HG03139 (cell line): ENCODE results near the gene SNX9.

Source experiments
- ATAC-seq: cut with Tn5 transposase; IDR thresholded peaks from one replicate; pipeline ENCODE4 v1.9.1; 2021; ENCODE audit not compliant: unreplicated experiment

Gene SNX9

GRCh38 chr6:157800420-157801237 lies 22.4 kb upstream of the SNX9 start:
- peak; percentile 96 for ATAC-seq

GRCh38 chr6:157804448-157805327 lies 18.4 kb upstream of the SNX9 start:
- no peak for ATAC-seq

GRCh38 chr6:157806131-157806855 lies 16.8 kb upstream of the SNX9 start:
- ATAC-seq = no peak

- ATAC-seq = no peak
These were observed 16.2 kb upstream of the SNX9 start for GRCh38 chr6:157806856-157807215.

GRCh38 chr6:157808405-157808950 lies 14.6 kb upstream of the SNX9 start:
- ATAC-seq = no peak

- ATAC-seq = no peak
These were observed 13.4 kb upstream of the SNX9 start for GRCh38 chr6:157809613-157810012.

- ATAC-seq = no peak
These were observed 11.9 kb upstream of the SNX9 start for GRCh38 chr6:157811137-157811475.

GRCh38 chr6:157811476-157812173 lies 11.4 kb upstream of the SNX9 start:
- ATAC-seq = no peak

- no peak for ATAC-seq
These were observed 10.4 kb upstream of the SNX9 start for GRCh38 chr6:157812425-157813171.

GRCh38 chr6:157813191-157813590 lies 9.9 kb upstream of the SNX9 start:
- no peak for ATAC-seq

GRCh38 chr6:157813750-157814455 lies 9.1 kb upstream of the SNX9 start:
- ATAC-seq = no peak

GRCh38 chr6:157814883-157815282 lies 8.2 kb upstream of the SNX9 start:
- ATAC-seq = peak; percentile 65

GRCh38 chr6:157821342-157822033 lies 1.6 kb upstream of the SNX9 start:
- ATAC-seq = no peak

GRCh38 chr6:157822245-157823000 lies 623 bp upstream of the SNX9 start:
- peak; percentile 1 for ATAC-seq

GRCh38 chr6:157823528-157824370 lies 703 bp downstream of the SNX9 start:
- peak; percentile 33 for ATAC-seq

- no peak for ATAC-seq
These were observed 2.3 kb downstream of the SNX9 start for GRCh38 chr6:157825243-157825904.
